Osteocyte (in vitro differentiated cells): ENCODE data around the gene CD72. TPM values are rescaled to one million over a fixed set of nuclear protein-coding genes. Genes with fewer than 3 reads are reported as not detected.
"Not testable (repeated sequence)": the region's sequence is repeated elsewhere in the genome, so short reads cannot be mapped to it uniquely, and the experiment has no call there.

Source experiments
- DNase-seq: peaks from one replicate; pipeline ENCODE4 v3.0.0; 2021; ENCODE audit warnings: mixed read lengths; ENCODE audit not compliant: unreplicated experiment; ENCODE audit errors: extremely low spot score
- H3K27ac Mint-ChIP-seq: one replicate; pipeline ENCODE4 v1.8.0; 2021; ENCODE audit warnings: mild to moderate bottlenecking, mixed read lengths; ENCODE audit not compliant: unreplicated experiment
- H3K27me3 Mint-ChIP-seq: one replicate; pipeline ENCODE4 v1.8.0; 2021; ENCODE audit warnings: mixed read lengths; ENCODE audit not compliant: unreplicated experiment
- H3K36me3 Mint-ChIP-seq: one replicate; pipeline ENCODE4 v1.8.0; 2021; ENCODE audit warnings: mixed read lengths; ENCODE audit not compliant: unreplicated experiment
- H3K4me1 Mint-ChIP-seq: one replicate; pipeline ENCODE4 v1.8.0; 2021; ENCODE audit warnings: mixed read lengths; ENCODE audit not compliant: unreplicated experiment
- H3K4me3 Mint-ChIP-seq: one replicate; pipeline ENCODE4 v1.8.0; 2021; ENCODE audit warnings: mild to moderate bottlenecking, moderate library complexity, mixed read lengths; ENCODE audit not compliant: unreplicated experiment
- H3K9me3 Mint-ChIP-seq: one replicate; pipeline ENCODE4 v1.8.0; 2021; ENCODE audit warnings: mixed read lengths; ENCODE audit not compliant: unreplicated experiment
- total RNA-seq: library from RNA; stranded (reverse); gene quantifications from 2 replicates; pipeline ENCODE4 v1.2.1, GENCODE V29; 2021
- TF ChIP-seq, protein P1 (sequence below): fragments of 200-600 bp; sonication (generic); IDR thresholded peaks from 2 replicates; pipeline ENCODE4 v1.5.0; 2021; ENCODE audit warnings: antibody characterized with exemption, mild to moderate bottlenecking, moderate library complexity

CD72 gene
- total RNA-seq, 1 donor from 2014 or later = 0.91 TPM

DNA sequence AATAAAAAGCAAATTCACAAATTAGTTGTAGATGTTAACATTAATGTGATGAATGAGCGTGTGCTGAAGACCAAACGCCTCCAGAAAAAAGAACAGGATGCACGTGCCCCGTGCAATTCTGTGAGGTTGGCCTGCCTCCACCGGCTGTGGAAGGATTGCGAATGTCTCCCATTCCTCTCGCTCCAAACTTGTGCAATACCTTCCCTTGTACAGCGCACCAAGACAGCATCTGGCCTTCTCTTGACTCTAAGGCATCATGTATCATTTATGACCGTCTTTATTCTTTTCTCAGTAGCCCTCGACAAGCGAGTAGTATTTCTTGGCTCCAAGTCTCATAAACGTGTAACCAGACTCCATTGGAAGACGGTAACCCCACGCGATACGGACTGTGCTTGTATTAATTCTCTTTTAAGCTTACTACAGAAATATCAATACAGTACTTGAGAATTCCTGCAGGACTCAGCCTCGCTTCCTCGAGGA is 14.7 kb downstream of the CD72 start:
- TF ChIP-seq, protein P1, sequence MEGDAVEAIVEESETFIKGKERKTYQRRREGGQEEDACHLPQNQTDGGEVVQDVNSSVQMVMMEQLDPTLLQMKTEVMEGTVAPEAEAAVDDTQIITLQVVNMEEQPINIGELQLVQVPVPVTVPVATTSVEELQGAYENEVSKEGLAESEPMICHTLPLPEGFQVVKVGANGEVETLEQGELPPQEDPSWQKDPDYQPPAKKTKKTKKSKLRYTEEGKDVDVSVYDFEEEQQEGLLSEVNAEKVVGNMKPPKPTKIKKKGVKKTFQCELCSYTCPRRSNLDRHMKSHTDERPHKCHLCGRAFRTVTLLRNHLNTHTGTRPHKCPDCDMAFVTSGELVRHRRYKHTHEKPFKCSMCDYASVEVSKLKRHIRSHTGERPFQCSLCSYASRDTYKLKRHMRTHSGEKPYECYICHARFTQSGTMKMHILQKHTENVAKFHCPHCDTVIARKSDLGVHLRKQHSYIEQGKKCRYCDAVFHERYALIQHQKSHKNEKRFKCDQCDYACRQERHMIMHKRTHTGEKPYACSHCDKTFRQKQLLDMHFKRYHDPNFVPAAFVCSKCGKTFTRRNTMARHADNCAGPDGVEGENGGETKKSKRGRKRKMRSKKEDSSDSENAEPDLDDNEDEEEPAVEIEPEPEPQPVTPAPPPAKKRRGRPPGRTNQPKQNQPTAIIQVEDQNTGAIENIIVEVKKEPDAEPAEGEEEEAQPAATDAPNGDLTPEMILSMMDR = no peak
- H3K27me3 Mint-ChIP-seq = no peaks in the 10 kb centered on the region
- H3K4me3 Mint-ChIP-seq = peak overlapping the region; percentile 97
- H3K9me3 Mint-ChIP-seq = no peaks in the 10 kb centered on the region
- peak overlapping the region; percentile 99 for H3K27ac Mint-ChIP-seq
- H3K36me3 Mint-ChIP-seq = peaks cover 10% of the 10 kb centered on the region
- peaks cover 26% of the 10 kb centered on the region for H3K4me1 Mint-ChIP-seq
- DNase-seq = no peak

DNA sequence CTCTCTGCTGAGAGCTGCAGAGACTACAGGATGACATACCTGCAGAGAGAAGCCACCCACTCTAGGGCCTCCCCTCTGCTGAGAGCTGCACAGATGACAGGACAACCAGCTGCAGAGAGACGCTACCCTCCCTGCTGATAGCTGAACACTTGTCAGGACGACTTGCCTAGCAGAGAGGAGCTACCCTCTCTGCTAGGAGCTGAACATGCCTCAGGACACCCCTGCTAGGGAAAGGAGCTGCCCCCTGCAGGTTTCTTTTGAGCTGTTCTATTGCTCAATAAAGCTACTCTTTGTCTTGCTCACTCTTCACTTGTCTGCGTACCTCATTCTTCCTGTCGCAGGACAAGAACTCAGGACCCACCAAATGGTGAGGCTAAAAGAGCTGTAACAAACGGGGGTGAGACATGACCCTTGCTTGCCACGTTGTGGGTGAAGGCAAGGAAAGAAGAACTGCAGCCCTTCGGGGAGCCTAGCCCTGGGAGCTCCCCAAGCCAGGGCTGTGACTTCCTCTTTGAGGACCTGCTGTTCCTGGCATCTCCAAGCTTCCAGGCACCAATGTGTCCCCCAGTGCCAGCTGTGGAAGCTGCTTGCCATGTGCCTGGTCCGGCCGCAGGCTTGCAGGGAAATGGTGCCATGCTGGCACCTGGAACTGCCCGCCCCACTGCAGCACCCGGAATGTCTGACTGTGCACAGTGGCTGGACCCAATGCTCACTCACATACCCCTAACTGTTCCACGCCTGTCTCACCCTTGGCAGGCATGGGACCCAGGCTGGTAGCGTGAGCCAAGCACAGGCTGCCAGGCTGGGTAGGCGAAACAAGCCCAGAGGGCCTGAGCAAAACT is 18.2 kb downstream of the CD72 start:
- H3K4me1 Mint-ChIP-seq = peaks cover 16% of the 10 kb centered on the region
- no peak overlapping the region for H3K27ac Mint-ChIP-seq
- TF ChIP-seq, protein P1 = peak; percentile 7
- H3K36me3 Mint-ChIP-seq = peaks cover 2% of the 10 kb centered on the region
- DNase-seq = no peak
- H3K9me3 Mint-ChIP-seq = no peaks in the 10 kb centered on the region
- H3K27me3 Mint-ChIP-seq = no peaks in the 10 kb centered on the region
- no peak overlapping the region for H3K4me3 Mint-ChIP-seq

DNA sequence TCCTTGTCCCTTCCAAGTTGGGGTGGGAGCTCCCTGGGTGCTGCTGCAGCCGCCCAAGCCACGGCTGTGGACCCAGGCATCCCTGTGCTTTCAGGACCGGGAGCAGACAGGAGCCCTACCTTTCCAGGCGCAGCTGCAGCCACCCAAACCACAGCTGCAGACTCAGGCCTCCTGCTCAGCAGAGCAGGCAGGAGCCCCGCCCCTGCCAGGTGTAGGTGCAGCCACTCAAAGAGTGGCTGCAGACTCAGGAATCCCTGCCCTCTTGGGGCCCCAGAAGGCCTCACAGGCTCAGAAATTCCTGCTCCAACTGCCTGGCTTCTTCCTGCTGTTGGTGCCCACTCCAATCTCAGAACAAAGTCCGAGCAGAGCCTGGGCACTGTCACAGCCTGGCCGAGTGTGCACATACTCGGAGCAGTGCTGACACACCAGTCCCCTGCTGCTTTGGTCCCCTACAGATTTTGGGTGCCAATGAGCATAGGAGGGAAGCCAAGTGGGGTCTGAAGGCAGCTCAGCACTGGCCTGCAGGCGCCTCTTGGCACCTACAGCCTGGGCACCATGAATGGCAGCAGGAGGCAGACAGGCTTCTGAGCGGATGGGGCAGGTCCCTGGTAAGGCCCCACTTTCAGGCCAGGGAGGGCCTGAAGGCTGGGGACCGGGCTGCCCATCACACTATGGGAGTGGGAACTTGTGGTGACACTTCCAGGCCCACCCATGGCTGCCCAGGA is 19.2 kb downstream of the CD72 start:
- no peak overlapping the region for H3K4me3 Mint-ChIP-seq
- H3K4me1 Mint-ChIP-seq = peaks cover 10% of the 10 kb centered on the region
- TF ChIP-seq, protein P1 = no peak
- peaks cover 2% of the 10 kb centered on the region for H3K36me3 Mint-ChIP-seq
- H3K27me3 Mint-ChIP-seq = peaks cover 4% of the 10 kb centered on the region
- no peak for DNase-seq
- H3K9me3 Mint-ChIP-seq = peaks cover 5% of the 10 kb centered on the region
- H3K27ac Mint-ChIP-seq = no peak overlapping the region

DNA sequence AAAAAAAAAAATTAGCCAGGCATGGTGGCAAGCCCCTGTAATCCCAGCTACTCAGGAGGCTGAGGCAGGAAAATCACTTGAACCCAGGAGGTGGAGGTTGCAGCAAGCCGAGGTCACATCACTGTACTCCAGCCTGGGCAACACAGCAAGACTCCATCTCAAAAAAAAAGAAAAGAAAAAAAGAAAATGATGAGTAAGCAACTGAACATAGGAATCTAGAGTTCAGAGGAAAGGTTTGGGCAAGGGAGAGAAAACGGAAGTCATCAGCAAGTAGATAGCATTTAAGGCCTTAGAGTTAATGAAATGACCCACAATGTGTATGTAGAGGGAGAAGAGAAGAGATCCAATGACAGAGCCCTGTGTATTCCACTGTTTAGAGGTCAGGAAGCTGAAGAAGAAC is 21.3 kb downstream of the CD72 start:
- H3K36me3 Mint-ChIP-seq, H3K27ac Mint-ChIP-seq, H3K4me1 Mint-ChIP-seq, H3K4me3 Mint-ChIP-seq, DNase-seq, H3K27me3 Mint-ChIP-seq: not testable (repeated sequence)
- H3K9me3 Mint-ChIP-seq = peaks cover 11% of the 10 kb centered on the region

DNA sequence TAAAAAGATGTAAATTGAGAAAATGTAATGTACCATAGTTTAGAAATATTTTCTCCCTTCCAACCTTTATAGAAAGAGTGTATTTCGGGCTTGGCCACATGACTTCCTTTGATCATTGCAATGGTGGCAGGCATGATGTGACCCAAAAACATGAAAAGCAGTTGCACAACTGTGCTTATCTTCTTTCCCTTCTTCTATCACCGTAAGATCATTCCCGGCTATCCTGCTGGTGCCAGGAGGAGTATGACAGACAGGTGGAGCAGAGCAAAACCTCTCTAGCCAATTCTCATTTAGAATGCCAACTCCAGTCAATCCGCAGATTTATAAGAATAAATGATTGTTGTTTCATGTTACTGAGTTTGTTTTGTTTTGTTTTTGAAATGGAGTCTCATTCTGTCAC is 23.7 kb downstream of the CD72 start:
- Mint-ChIP-seq H3K4me1 (no peaks in the 10 kb centered on the region), H3K9me3 (peaks cover 11% of the 10 kb centered on the region), H3K27ac (no peak overlapping the region), H3K36me3 (peaks cover 9% of the 10 kb centered on the region), H3K27me3 (peaks cover 9% of the 10 kb centered on the region), H3K4me3 (no peak overlapping the region)
- TF ChIP-seq, protein P1 = no peak
- DNase-seq = no peak
